Measurements from ENCODE around the gene CEP85L. TPM values are rescaled to one million over a fixed set of nuclear protein-coding genes. Genes with fewer than 3 reads are reported as not detected.

The CEP85L gene
- total RNA-seq, 1 experiment from 2014 or later, result 4.9 TPM

DNA sequence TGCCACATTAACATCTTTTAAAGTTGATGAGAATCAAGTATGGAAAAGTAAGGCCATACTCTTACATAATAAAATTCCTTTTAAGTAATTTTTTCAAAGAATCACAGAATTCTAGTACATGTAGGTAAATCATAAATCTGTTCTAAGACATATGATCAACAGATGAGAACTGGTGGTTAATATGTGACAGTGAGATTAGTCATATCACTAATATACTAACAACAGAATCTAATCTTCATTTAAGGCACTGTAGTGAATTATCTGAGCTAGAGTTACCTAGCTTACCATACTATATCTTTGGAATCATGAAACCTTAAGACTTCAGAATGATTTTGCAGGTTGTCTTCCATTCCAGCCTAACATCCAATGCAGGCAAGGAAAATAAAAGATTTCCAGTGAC lies 91.7 kb downstream of the CEP85L start (continued):
- TF ChIP-seq SRF (IDR thresholded peaks at IDR 0.05; ENCODE audit: low read depth), result no peak
- TF ChIP-seq EZH2 (IDR thresholded peaks at IDR 0.05), result no peak
- no peak for TF ChIP-seq EGR1 (IDR thresholded peaks at IDR 0.05; ENCODE audit: low read depth)
- no peak for TF ChIP-seq FOSL1 (IDR thresholded peaks at IDR 0.05; ENCODE audit: low read depth)
- TF ChIP-seq, protein P1, sequence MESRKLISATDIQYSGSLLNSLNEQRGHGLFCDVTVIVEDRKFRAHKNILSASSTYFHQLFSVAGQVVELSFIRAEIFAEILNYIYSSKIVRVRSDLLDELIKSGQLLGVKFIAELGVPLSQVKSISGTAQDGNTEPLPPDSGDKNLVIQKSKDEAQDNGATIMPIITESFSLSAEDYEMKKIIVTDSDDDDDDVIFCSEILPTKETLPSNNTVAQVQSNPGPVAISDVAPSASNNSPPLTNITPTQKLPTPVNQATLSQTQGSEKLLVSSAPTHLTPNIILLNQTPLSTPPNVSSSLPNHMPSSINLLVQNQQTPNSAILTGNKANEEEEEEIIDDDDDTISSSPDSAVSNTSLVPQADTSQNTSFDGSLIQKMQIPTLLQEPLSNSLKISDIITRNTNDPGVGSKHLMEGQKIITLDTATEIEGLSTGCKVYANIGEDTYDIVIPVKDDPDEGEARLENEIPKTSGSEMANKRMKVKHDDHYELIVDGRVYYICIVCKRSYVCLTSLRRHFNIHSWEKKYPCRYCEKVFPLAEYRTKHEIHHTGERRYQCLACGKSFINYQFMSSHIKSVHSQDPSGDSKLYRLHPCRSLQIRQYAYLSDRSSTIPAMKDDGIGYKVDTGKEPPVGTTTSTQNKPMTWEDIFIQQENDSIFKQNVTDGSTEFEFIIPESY (IDR thresholded peaks at IDR 0.05; ENCODE audit: extremely low read depth, insufficient replicate concordance, low read length), result no peak
- TF ChIP-seq, protein P2, sequence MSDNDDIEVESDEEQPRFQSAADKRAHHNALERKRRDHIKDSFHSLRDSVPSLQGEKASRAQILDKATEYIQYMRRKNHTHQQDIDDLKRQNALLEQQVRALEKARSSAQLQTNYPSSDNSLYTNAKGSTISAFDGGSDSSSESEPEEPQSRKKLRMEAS (IDR thresholded peaks at IDR 0.05), result no peak

DNA sequence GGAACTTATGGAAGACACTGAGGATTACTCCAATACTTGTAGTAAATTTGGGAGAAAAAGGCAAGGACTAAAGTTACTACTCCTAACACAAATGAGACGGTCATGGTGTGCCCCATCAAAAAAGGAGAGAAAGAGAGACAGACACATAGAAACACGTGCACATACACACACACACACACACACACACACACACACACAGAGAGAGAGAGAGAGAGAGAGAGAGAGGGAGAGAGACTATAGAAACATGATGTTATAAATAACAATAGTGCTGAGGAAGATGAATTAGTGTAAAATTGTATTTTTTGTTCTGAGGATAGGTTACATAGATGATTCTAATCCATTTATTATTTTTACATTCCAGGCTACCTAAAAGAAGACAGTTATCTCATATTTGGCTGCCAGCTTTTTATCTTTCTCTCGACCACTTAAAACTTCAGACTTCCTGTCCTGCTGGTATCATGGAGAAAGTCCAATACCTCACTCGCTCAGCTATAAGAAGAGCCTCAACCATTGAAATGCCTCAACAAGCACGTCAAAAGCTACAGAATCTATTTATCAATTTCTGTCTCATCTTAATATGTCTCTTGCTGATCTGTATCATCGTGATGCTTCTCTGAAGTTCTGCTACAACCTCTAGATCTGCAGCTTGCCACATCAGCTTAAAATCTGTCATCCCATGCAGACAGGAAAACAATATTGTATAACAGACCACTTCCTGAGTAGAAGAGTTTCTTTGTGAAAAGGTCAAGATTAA lies 92.8 kb downstream of the CEP85L start:
- RAD21 ChIA-PET (ENCODE audit: low non-redundant PET in 1 of 2, low total read pairs in 2 of 2, uncharacterized antibody in 2 of 2, unreplicated experiment in 2 of 2), result no interaction called here
- POLR2A ChIA-PET, result no interaction called here
- CTCF ChIA-PET, result no interaction called here

More for the DNA sequence above, 92.8 kb downstream of the CEP85L start:
- H3K79me2 ChIP-seq (ENCODE audit: insufficient read depth, low read length), result no peaks in the 10 kb centered on the region
- no peak overlapping the region for H3K4me3 ChIP-seq (replicated peaks in 1 of 2; ENCODE audit: low read depth in 1 of 2, low read length in 2 of 2)
- H3K9me2 ChIP-seq (ENCODE audit: insufficient read depth), result no peaks in the 10 kb centered on the region
- no peaks in the 10 kb centered on the region for H4K20me1 ChIP-seq (ENCODE audit: insufficient read depth)
- no TSS peak for BruUV-seq (replicated peaks)
- ATAC-seq (no peak), DNase-seq (ENCODE audit: low read depth, low spot score) (no peak)
- no peaks in the 10 kb centered on the region for H3K9me3 ChIP-seq (ENCODE audit: control insufficient read depth in 1 of 2, insufficient read depth in 1 of 2, low read depth in 1 of 2, low read length in 2 of 2)
- H3K27me3 ChIP-seq (ENCODE audit: insufficient read depth, low read length), result no peaks in the 10 kb centered on the region
- H3K4me2 ChIP-seq (ENCODE audit: low read length), result no peak overlapping the region
- H3K27ac ChIP-seq (ENCODE audit: low read depth, low read length), result no peak overlapping the region
- no peak overlapping the region for H3K9ac ChIP-seq (ENCODE audit: low read length)
- no peaks in the 10 kb centered on the region for H3K36me3 ChIP-seq (ENCODE audit: control insufficient read depth in 1 of 2, insufficient read depth in 2 of 2, low read length in 2 of 2)
- TF ChIP-seq EZH2 (IDR thresholded peaks at IDR 0.05), result no peak
- TF ChIP-seq POLR2A (IDR thresholded peaks at IDR 0.05; ENCODE audit: borderline replicate concordance, extremely low read depth, insufficient read depth, insufficient read length), result no peak
- TF ChIP-seq RAD21 (IDR thresholded peaks at IDR 0.05; ENCODE audit: low read depth), result no peak
- TF ChIP-seq ELF1 (IDR thresholded peaks at IDR 0.05; ENCODE audit: borderline replicate concordance, low read depth), result no peak
- no peak for TF ChIP-seq CEBPB (IDR thresholded peaks at IDR 0.05; ENCODE audit: low read depth)
- no peak for TF ChIP-seq YY1 (IDR thresholded peaks at IDR 0.05; ENCODE audit: extremely low read depth, insufficient replicate concordance, low read depth, low read length)
- TF ChIP-seq, protein P3, sequence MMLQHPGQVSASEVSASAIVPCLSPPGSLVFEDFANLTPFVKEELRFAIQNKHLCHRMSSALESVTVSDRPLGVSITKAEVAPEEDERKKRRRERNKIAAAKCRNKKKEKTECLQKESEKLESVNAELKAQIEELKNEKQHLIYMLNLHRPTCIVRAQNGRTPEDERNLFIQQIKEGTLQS (IDR thresholded peaks at IDR 0.05), result no peak
- no peaks in the 10 kb centered on the region for H3K4me1 ChIP-seq (ENCODE audit: control insufficient read depth in 1 of 2, insufficient read depth in 2 of 2, low read length in 2 of 2)
- no peak overlapping the region for H2AFZ ChIP-seq (ENCODE audit: low read depth, low read length, poor library complexity, severe bottlenecking)
- intact Hi-C loops (cut with micrococcal nuclease), result no loop called here

Data from HCT116 (cell line).